Osteoblast (primary cell): ENCODE results near the gene CEACAM18. TPM values are rescaled to one million over a fixed set of nuclear protein-coding genes. Genes with fewer than 3 reads are reported as not detected.

ENCODE experiments used
- DNase-seq: peaks from one replicate; pipeline ENCODE4 v3.0.0; 2011; ENCODE audit warnings: low spot score, mixed read lengths; ENCODE audit not compliant: insufficient read length; ENCODE audit errors: missing footprints
- H2AFZ ChIP-seq: 2 replicates; pipeline ENCODE4 v1.6.0; 2011; ENCODE audit warnings: mild to moderate bottlenecking, low read length
- H3K27ac ChIP-seq: 2 replicates; pipeline ENCODE4 v1.5.1; 2011; ENCODE audit warnings: mild to moderate bottlenecking, low read depth, low read length, moderate library complexity
- H3K27me3 ChIP-seq: 2 replicates; pipeline ENCODE4 v1.6.0; 2012; ENCODE audit warnings: mild to moderate bottlenecking, control low read depth, inconsistent platforms, low read length, moderate library complexity; ENCODE audit not compliant: insufficient read depth
- H3K36me3 ChIP-seq: 2 replicates; pipeline ENCODE4 v1.5.1; 2011; ENCODE audit warnings: mild to moderate bottlenecking, low read length, control low read depth, moderate library complexity; ENCODE audit not compliant: insufficient read depth
- H3K4me1 ChIP-seq: 2 replicates; pipeline ENCODE4 v1.5.1; 2011; ENCODE audit warnings: mild to moderate bottlenecking, low read length, control low read depth, moderate library complexity; ENCODE audit not compliant: insufficient read depth
- H3K4me2 ChIP-seq: 2 replicates; pipeline ENCODE4 v1.6.0; 2011; ENCODE audit warnings: mild to moderate bottlenecking, low read length; ENCODE audit not compliant: insufficient read depth
- H3K4me3 ChIP-seq: fragments of 200-600 bp; sonication (generic); 3 replicates; pipeline ENCODE4 v1.5.1; 2012; ENCODE audit warnings: mild to moderate bottlenecking, low read length, inconsistent platforms; ENCODE audit not compliant: insufficient read depth
- H3K79me2 ChIP-seq: 2 replicates; pipeline ENCODE4 v1.6.0; 2012; ENCODE audit warnings: mild to moderate bottlenecking, low read length, control low read depth, inconsistent platforms; ENCODE audit not compliant: insufficient read depth
- H3K9me3 ChIP-seq: 2 replicates; pipeline ENCODE4 v1.5.1; 2011; ENCODE audit warnings: low read depth, low read length, control low read depth
- H4K20me1 ChIP-seq: 2 replicates; pipeline ENCODE4 v1.6.0; 2012; ENCODE audit warnings: mild to moderate bottlenecking, low read length, control low read depth; ENCODE audit not compliant: insufficient read depth
- CTCF ChIP-seq: IDR thresholded peaks from 2 replicates; pipeline ENCODE4 v1.5.1; 2011; ENCODE audit warnings: mild to moderate bottlenecking, low read depth, low read length, moderate library complexity; ENCODE audit errors: extremely low read depth
- total RNA-seq: library from RNA; depleted of rRNA; stranded (reverse); fragments of >200 nt; gene quantifications from 2 replicates; pipeline ENCODE4 v1.2.3, GENCODE V29; 2012

The CEACAM18 gene
- total RNA-seq, 1 donor: not detected

- Histone ChIP-seq H2AFZ (no peak overlapping the region), H3K79me2 (no peaks in the 10 kb centered on the region), H3K4me2 (no peak overlapping the region), H3K4me1 (no peaks in the 10 kb centered on the region), H3K36me3 (no peaks in the 10 kb centered on the region), H3K4me3 (no peak overlapping the region), H3K27me3 (no peaks in the 10 kb centered on the region), H3K9me3 (no peaks in the 10 kb centered on the region), H3K27ac (no peak overlapping the region), H4K20me1 (no peaks in the 10 kb centered on the region)
- no peak for DNase-seq
- TF ChIP-seq CTCF: no peak
Measured at GRCh38 chr19:51477344-51477743, 995 bp upstream of the CEACAM18 start.

GRCh38 chr19:51479531-51480331 is 1.4 kb downstream of the CEACAM18 start:
- Histone ChIP-seq H4K20me1 (no peaks in the 10 kb centered on the region), H3K4me1 (no peaks in the 10 kb centered on the region), H3K4me3 (no peak overlapping the region), H3K9me3 (no peaks in the 10 kb centered on the region), H3K27me3 (no peaks in the 10 kb centered on the region), H3K36me3 (no peaks in the 10 kb centered on the region), H2AFZ (no peak overlapping the region), H3K79me2 (no peaks in the 10 kb centered on the region), H3K4me2 (no peak overlapping the region), H3K27ac (no peak overlapping the region)
- no peak for TF ChIP-seq CTCF
- DNase-seq: no peak

- Histone ChIP-seq H2AFZ (no peak overlapping the region), H3K27me3 (no peaks in the 10 kb centered on the region), H3K79me2 (no peaks in the 10 kb centered on the region), H3K4me2 (no peak overlapping the region), H3K36me3 (no peaks in the 10 kb centered on the region), H3K27ac (no peak overlapping the region), H3K4me1 (no peaks in the 10 kb centered on the region), H3K9me3 (no peaks in the 10 kb centered on the region), H3K4me3 (no peak overlapping the region), H4K20me1 (no peaks in the 10 kb centered on the region)
- no peak for TF ChIP-seq CTCF
- DNase-seq: no peak
Measured at GRCh38 chr19:51480590-51480989, 2.3 kb downstream of the CEACAM18 start.

- H3K27me3 ChIP-seq: no peaks in the 10 kb centered on the region
- DNase-seq: no peak
- no peak for TF ChIP-seq CTCF
- no peak overlapping the region for H3K27ac ChIP-seq
- no peaks in the 10 kb centered on the region for H3K9me3 ChIP-seq
- no peaks in the 10 kb centered on the region for H3K4me1 ChIP-seq
- H3K4me2 ChIP-seq: no peak overlapping the region
- H3K4me3 ChIP-seq: no peak overlapping the region
- H4K20me1 ChIP-seq: no peaks in the 10 kb centered on the region
- no peaks in the 10 kb centered on the region for H3K36me3 ChIP-seq
- no peak overlapping the region for H2AFZ ChIP-seq
- H3K79me2 ChIP-seq: no peaks in the 10 kb centered on the region
Measured at GRCh38 chr19:51485960-51486660, 7.8 kb downstream of the CEACAM18 start.
